Vagina (tissue), 2 donors: ENCODE results near the gene MAP2K7. TPM values are rescaled to one million over a fixed set of nuclear protein-coding genes. Genes with fewer than 3 reads are reported as not detected.

Experiments
- DNase-seq, 2 donors: peaks; one replicate each; pipeline ENCODE4 v3.0.0-alpha.2; 2017; ENCODE audit errors: extremely low spot score in 2 of 2
- H3K27ac ChIP-seq: fragments of 200-600 bp; sonication (generic); one replicate; pipeline ENCODE4 v1.5.1; 2019
- H3K27me3 ChIP-seq: fragments of 200-600 bp; sonication (generic); one replicate; pipeline ENCODE4 v1.5.1; 2019
- H3K36me3 ChIP-seq, 2 donors: fragments of 200-600 bp; sonication (generic); one replicate each; pipeline ENCODE4 v1.5.1; 2017 to 2019
- H3K4me1 ChIP-seq: fragments of 200-600 bp; sonication (generic); one replicate; pipeline ENCODE4 v1.5.1; 2019
- H3K4me3 ChIP-seq, 2 donors: fragments of 200-600 bp; sonication (generic); 1 replicate in 1 of 2; 2 replicates in 1 of 2; pipeline ENCODE4 v1.5.1; 2016 to 2019
- H3K9me3 ChIP-seq: fragments of 200-600 bp; sonication (generic); one replicate; pipeline ENCODE4 v1.5.1; 2019
- CTCF ChIP-seq, 3 experiments: fragments of 450-650 bp in 2 of 3; fragments of 200-600 bp in 1 of 3; sonication (generic) in 1 of 3; IDR thresholded peaks; one replicate each; pipeline ENCODE4 v1.5.1; 2017 to 2019; ENCODE audit warnings: antibody characterized with exemption in 3 of 3, mild to moderate bottlenecking in 2 of 3, moderate library complexity in 2 of 3
- POLR2A ChIP-seq, 2 donors: fragments of 450-650 bp; IDR thresholded peaks; one replicate each; pipeline ENCODE4 v1.6.1; 2017; ENCODE audit warnings: antibody characterized with exemption in 2 of 2, mild to moderate bottlenecking in 2 of 2, moderate library complexity in 2 of 2
- POLR2AphosphoS5 ChIP-seq, 2 donors: sonication (generic); formaldehyde crosslinking; IDR thresholded peaks; one replicate each; pipeline ENCODE4 v1.9.0; 2017; ENCODE audit warnings: antibody characterized with exemption in 2 of 2, mild to moderate bottlenecking in 2 of 2, low read depth in 1 of 2; ENCODE audit not compliant: insufficient read depth in 1 of 2
- intact Hi-C: fragments of 100-400 bp; cut with DNase I; formaldehyde crosslinking; loops from one replicate; pipeline ENCODE4 v1.15.1; 2023
- total RNA-seq: library from RNA; depleted of rRNA; stranded (reverse); fragments of >200 nt; gene quantifications from one replicate; pipeline ENCODE4 v1.2.3, GENCODE V29; 2016

The MAP2K7 gene
- total RNA-seq, 1 donor from 2014 or later = 26.8 TPM

DNA sequence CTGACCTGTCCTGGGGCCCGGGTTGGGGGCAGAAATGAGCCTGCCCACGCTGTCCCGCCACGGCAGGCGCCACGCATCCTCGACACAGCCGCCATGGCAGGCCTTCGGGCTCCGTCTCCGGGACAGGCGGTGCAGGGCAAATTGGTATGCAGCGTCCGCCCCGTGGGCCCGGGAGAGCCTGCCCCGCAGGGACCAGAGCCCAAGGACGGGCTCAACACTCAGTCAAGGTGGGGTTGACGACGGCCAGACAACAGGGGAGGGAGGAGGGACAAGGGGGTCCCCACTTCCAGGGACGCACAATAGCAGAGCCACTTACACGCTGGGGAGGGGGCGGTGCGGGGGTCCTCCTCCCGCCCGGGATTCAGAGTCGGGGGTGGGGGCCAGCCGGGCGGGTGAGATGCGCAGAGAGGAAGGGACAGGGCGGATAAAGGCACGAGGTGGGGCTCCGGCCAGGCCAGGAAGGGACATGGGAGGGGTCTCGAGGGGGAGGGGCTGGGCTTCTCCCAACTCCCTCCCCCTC lies 21.0 kb downstream of the MAP2K7 start:
- intact Hi-C loops = no loop called here
- no peak for TF ChIP-seq POLR2AphosphoS5 (IDR thresholded peaks at IDR 0.05; ENCODE audit: insufficient read depth in 1 of 2, low read depth in 1 of 2)
- Histone ChIP-seq H3K27me3 (no peaks in the 10 kb centered on the region), H3K9me3 (no peaks in the 10 kb centered on the region), H3K4me3 (peak overlapping the region; percentile 45 to 76), H3K36me3 (peaks cover 0 to 20% of the 10 kb centered on the region in 2 donors), H3K4me1 (peaks cover 79% of the 10 kb centered on the region), H3K27ac (peak overlapping the region; percentile 89)
- no peak for DNase-seq

DNA sequence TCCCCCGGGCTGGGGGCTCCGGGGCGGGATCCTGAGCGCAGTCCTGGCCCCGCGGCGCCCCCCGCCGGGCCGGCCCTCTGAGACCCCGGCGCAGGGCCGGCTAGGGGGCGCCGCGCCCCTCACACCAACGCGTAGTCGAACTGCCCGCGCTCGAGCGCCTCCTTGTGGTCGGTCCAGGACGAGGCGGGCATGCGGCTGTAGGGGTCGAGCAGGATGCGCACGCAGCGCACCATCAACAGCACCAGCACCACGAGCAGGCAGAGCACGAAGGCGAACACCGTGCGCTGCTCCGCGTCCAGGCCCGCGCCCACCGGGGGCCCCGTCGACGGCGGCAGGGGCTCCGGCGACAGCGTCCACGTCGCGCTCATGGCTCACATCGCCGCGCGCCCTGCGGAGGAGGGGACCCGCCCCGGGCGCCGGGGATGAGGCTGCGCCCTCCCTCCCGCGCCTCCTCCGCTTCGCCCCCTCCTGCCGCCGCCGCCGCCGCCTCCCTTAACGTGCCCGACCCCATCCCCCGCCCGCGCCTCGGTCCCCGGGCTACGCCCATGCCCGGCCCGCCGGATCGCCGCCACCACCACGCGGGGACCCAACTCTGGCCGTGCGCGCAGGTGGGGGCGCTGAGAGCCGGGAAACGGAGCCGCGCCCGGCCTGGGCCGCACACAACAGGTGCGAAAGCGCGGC lies 21.6 kb downstream of the MAP2K7 start:
- TF ChIP-seq POLR2A (IDR thresholded peaks at IDR 0.05) (no peak), CTCF (IDR thresholded peaks at IDR 0.05) (peak in 2 of 3 experiments; percentile 58 to 64)
- peak overlapping the region; percentile 89 for H3K27ac ChIP-seq
- H3K27me3 ChIP-seq = no peaks in the 10 kb centered on the region
- no peaks in the 10 kb centered on the region for H3K9me3 ChIP-seq
- intact Hi-C loops = no loop called here
- DNase-seq = no peak
- peaks cover 80% of the 10 kb centered on the region for H3K4me1 ChIP-seq
- peaks cover 0 to 20% of the 10 kb centered on the region in 2 donors for H3K36me3 ChIP-seq
- peak overlapping the region; percentile 45 to 76 for H3K4me3 ChIP-seq

DNA sequence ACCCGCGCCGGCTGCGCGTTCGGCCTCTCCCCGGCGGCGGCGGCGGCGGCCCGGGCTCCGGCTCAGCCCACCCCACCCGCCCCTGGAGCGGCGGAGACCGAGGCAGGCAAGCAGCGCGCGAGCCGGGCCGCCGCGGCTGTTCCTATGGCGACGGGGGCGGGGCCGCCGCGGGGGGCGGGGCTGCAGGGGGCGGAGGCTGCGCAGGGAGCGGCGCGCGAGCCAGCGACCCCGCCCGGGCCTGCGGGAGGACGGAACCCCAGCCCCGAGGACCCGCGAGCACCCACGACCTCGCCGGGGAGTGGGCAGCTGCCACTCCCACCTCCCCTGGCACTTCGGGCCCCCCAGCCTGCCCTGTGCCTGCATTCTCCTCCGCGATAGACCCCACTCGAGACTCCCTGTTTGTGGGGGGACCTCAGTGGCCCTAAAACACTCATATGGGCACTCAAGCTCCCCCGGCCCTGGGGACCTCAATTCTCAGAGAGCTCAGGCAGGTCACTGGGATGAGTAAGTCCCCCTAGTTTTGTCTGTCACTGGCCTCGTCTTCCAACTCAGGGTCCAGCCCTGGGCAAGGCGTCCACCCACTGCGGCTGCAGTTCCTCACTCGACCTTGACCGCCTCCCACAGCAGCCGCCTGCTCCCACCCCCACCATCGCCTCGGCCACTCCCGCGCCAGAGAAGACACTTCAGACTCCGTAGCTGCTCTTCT lies 22.5 kb downstream of the MAP2K7 start, which contains the start of gene CTXN1:
TSS of gene CTXN1 (minus strand) at position 115 of the 706 bp plus-strand sequence. CDS start 597 bp downstream, outside the sequence.
- TF ChIP-seq POLR2AphosphoS5 (IDR thresholded peaks at IDR 0.05; ENCODE audit: insufficient read depth in 1 of 2, low read depth in 1 of 2) (peak in 1 of 2 donors; percentile 68), CTCF (IDR thresholded peaks at IDR 0.05) (peak in 1 of 3 experiments; percentile 31), POLR2A (IDR thresholded peaks at IDR 0.05) (no peak)
- DNase-seq = no peak
- intact Hi-C loops = no loop called here
- H3K27ac ChIP-seq = peak within 1 kb of the TSS; percentile 96
- peak within 1 kb of the TSS; percentile 45 to 76 for H3K4me3 ChIP-seq
- H3K27me3 ChIP-seq = no peaks in the 10 kb centered on the region
- peaks cover 80% of the 10 kb centered on the region for H3K4me1 ChIP-seq
- peaks cover 0 to 29% of the 10 kb centered on the region in 2 donors for H3K36me3 ChIP-seq
- no peaks in the 10 kb centered on the region for H3K9me3 ChIP-seq

DNA sequence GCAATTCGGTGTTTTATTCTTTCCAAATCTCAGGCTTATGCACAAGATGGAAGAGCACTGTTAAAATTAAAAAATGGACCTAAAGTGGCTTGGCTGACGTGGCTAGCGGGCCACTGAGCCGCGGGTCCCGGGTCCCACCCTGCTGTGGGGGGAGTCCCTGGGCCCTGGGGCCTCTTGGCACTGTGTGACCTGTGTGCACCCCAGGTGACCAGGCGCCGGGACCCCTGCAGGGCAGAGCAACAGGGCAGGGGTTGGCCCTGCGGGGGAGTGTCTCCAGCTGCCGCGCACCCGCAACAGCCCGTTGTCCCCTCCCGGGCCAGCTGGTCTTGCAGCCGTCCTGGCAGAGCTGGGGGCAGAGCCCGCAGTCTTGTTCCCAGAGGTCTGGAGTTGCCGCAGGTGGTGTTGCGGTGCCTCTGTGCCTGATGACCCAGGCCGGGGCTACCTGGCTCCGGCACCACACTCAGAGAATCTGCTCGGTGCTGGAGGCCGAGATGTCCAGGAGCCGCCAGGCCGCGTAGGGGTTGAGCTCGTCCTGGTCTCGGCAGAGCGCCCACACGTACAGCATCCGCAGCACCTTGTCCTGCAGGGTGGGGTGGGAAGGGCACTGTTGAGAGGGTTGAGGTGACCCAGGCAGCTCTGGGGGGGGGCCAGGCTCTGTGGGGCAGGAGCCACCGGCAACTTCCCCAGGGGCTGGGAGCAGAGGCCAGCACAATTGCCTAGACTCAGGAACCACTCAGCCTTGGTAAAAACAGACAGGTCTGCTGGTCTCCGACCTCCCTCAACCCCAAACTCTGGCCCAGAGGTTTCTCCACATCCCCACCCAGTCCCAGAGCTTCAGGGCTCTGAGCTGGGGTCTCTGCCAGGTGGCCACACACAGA lies 23.3 kb downstream of the MAP2K7 start:
- peak overlapping the region; percentile 96 for H3K27ac ChIP-seq
- TF ChIP-seq CTCF (IDR thresholded peaks at IDR 0.05) (no peak), POLR2A (IDR thresholded peaks at IDR 0.05) (no peak), POLR2AphosphoS5 (IDR thresholded peaks at IDR 0.05; ENCODE audit: insufficient read depth in 1 of 2, low read depth in 1 of 2) (no peak)
- DNase-seq = no peak
- H3K27me3 ChIP-seq = no peaks in the 10 kb centered on the region
- no peaks in the 10 kb centered on the region for H3K9me3 ChIP-seq
- peak overlapping the region in 1 of 2 donors; percentile 45 for H3K4me3 ChIP-seq
- peaks cover 72% of the 10 kb centered on the region for H3K4me1 ChIP-seq
- intact Hi-C loops = no loop called here
- peaks cover 0 to 32% of the 10 kb centered on the region in 2 donors for H3K36me3 ChIP-seq
